Uterus (tissue), 4 donors: ENCODE data around the gene MBNL1. TPM values are rescaled to one million over a fixed set of nuclear protein-coding genes. Genes with fewer than 3 reads are reported as not detected.
"Not testable (repeated sequence)": the region's sequence is repeated elsewhere in the genome, so short reads cannot be mapped to it uniquely, and the experiment has no call there.

Experiments
- DNase-seq, 2 donors: peaks; one replicate each; pipeline ENCODE4 v3.0.0-alpha.2; 2019 to 2020
- H3K27ac ChIP-seq, 2 donors: fragments of 200-600 bp; sonication (generic); 1 replicate in 1 of 2; 2 replicates in 1 of 2; pipeline ENCODE4 v1.5.1; 2016 to 2018
- H3K27me3 ChIP-seq, 2 donors: fragments of 200-600 bp; sonication (generic); one replicate each; pipeline ENCODE4 v1.5.1; 2018 to 2019; ENCODE audit warnings: control low read depth in 1 of 2
- H3K36me3 ChIP-seq, 2 donors: fragments of 200-600 bp; sonication (generic); one replicate each; pipeline ENCODE4 v1.5.1; 2019; ENCODE audit warnings: control low read depth in 1 of 2
- H3K4me1 ChIP-seq, 2 donors: fragments of 200-600 bp; sonication (generic); one replicate each; pipeline ENCODE4 v1.5.1; 2018 to 2019; ENCODE audit warnings: control low read depth in 1 of 2
- H3K4me3 ChIP-seq, 2 donors: fragments of 200-600 bp; sonication (generic); 1 replicate in 1 of 2; 2 replicates in 1 of 2; pipeline ENCODE4 v1.5.1; 2018 to 2019; ENCODE audit warnings: mild to moderate bottlenecking in 1 of 2
- H3K9me3 ChIP-seq, 2 donors: fragments of 200-600 bp; sonication (generic); one replicate each; pipeline ENCODE4 v1.5.1; 2019; ENCODE audit warnings: control low read depth in 1 of 2
- CTCF ChIP-seq, 4 experiments: fragments of 200-600 bp in 2 of 4; fragments of 450-650 bp in 2 of 4; sonication (generic) in 2 of 4; IDR thresholded peaks; one replicate each; pipeline ENCODE4 v1.5.1; 2016 to 2019; ENCODE audit warnings: antibody characterized with exemption in 4 of 4, mild to moderate bottlenecking in 2 of 4, moderate library complexity in 1 of 4
- POLR2A ChIP-seq, 2 donors: fragments of 450-650 bp; IDR thresholded peaks; one replicate each; pipeline ENCODE4 v1.6.1; 2016; ENCODE audit warnings: antibody characterized with exemption in 2 of 2, mild to moderate bottlenecking in 1 of 2, moderate library complexity in 1 of 2
- intact Hi-C: fragments of 100-400 bp; cut with DNase I; formaldehyde crosslinking; loops from one replicate; pipeline ENCODE4 v1.15.1; 2023; ENCODE audit warnings: low total_unique reads
- total RNA-seq, 4 donors: library from RNA; depleted of rRNA in 3 of 4; stranded (reverse); fragments of >200 nt in 3 of 4; gene quantifications; one replicate each; pipeline versions ENCODE4 v1.1.0 to v1.2.4, GENCODE V29; 2014 to 2023
- donor health status: DM: yes; HTN: yes; CAD: no.

Gene MBNL1
- total RNA-seq, 4 donors from 2014 or later: 219 to 470 (median 243) TPM

GRCh38 chr3:152396867-152397266 lies 128.1 kb downstream of the MBNL1 start:
- no peaks in the 10 kb centered on the region for H3K36me3 ChIP-seq
- no peaks in the 10 kb centered on the region for H3K9me3 ChIP-seq
- H3K27me3 ChIP-seq: no peaks in the 10 kb centered on the region
- H3K4me3 ChIP-seq: no peak overlapping the region
- no peak for TF ChIP-seq CTCF (IDR thresholded peaks at IDR 0.05)
- TF ChIP-seq POLR2A (IDR thresholded peaks at IDR 0.05): no peak
- H3K27ac ChIP-seq: peak overlapping the region in 1 of 2 donors; percentile 51
- intact Hi-C loops: no loop called here
- DNase-seq: no peak
- H3K4me1 ChIP-seq: peaks cover 8 to 17% of the 10 kb centered on the region in 2 donors

- H3K27me3 ChIP-seq, DNase-seq, H3K36me3 ChIP-seq, H3K9me3 ChIP-seq, intact Hi-C loops, H3K4me3 ChIP-seq: not testable (repeated sequence)
- H3K4me1 ChIP-seq: peaks cover 8 to 16% of the 10 kb centered on the region in 2 donors
- peak overlapping the region in 1 of 2 donors; percentile 44 for H3K27ac ChIP-seq
Observed at GRCh38 chr3:152397348-152397747, 128.6 kb downstream of the MBNL1 start.

- H3K4me1 ChIP-seq: peaks cover 14 to 16% of the 10 kb centered on the region in 2 donors
- H3K4me3 ChIP-seq: no peak overlapping the region
- H3K27me3 ChIP-seq: no peaks in the 10 kb centered on the region
- intact Hi-C loops: no loop called here
- H3K27ac ChIP-seq: peak overlapping the region; percentile 17 to 46
- TF ChIP-seq POLR2A (IDR thresholded peaks at IDR 0.05): no peak
- TF ChIP-seq CTCF (IDR thresholded peaks at IDR 0.05): no peak
- H3K36me3 ChIP-seq: no peaks in the 10 kb centered on the region
- H3K9me3 ChIP-seq: no peaks in the 10 kb centered on the region
- no peak for DNase-seq
Observed at GRCh38 chr3:152398495-152398894, 129.8 kb downstream of the MBNL1 start.

- intact Hi-C loops: no loop called here
- no peak for DNase-seq
- Histone ChIP-seq H3K9me3 (no peaks in the 10 kb centered on the region), H3K27me3 (no peaks in the 10 kb centered on the region), H3K27ac (peak overlapping the region; percentile 17 to 46), H3K4me3 (no peak overlapping the region), H3K4me1 (peaks cover 14 to 25% of the 10 kb centered on the region in 2 donors), H3K36me3 (no peaks in the 10 kb centered on the region)
- TF ChIP-seq CTCF (IDR thresholded peaks at IDR 0.05) (no peak), POLR2A (IDR thresholded peaks at IDR 0.05) (no peak)
Observed at GRCh38 chr3:152399374-152399773, 130.6 kb downstream of the MBNL1 start.

- Histone ChIP-seq H3K9me3 (no peaks in the 10 kb centered on the region), H3K27ac (peak overlapping the region; percentile 25 to 29), H3K4me3 (no peak overlapping the region), H3K4me1 (peaks cover 8 to 25% of the 10 kb centered on the region in 2 donors), H3K27me3 (no peaks in the 10 kb centered on the region), H3K36me3 (no peaks in the 10 kb centered on the region)
- DNase-seq: no peak
- TF ChIP-seq CTCF (IDR thresholded peaks at IDR 0.05) (no peak), POLR2A (IDR thresholded peaks at IDR 0.05) (no peak)
- intact Hi-C loops: no loop called here
Observed at GRCh38 chr3:152400887-152401286, 132.2 kb downstream of the MBNL1 start.
